GM13977 (cell line): Measurements from ENCODE around the gene RIOK2.
"Not testable (repeated sequence)": the region's sequence is repeated elsewhere in the genome, so short reads cannot be mapped to it uniquely, and the experiment has no call there.

Experiments
- DNase-seq: peaks from one replicate; pipeline ENCODE4 v3.0.0; 2012; ENCODE audit warnings: low spot score
- in situ Hi-C: fragments of 300-500 bp; cut with MboI; formaldehyde crosslinking; loops from one replicate; pipeline ENCODE4 v1.12.0; 2022; ENCODE audit warnings: low sequenced_read_pairs, low pct_unique_long_range_greater_than_20kb, mixed read lengths, inconsistent platforms; ENCODE audit not compliant: unreplicated experiment
- TF ChIP-seq, protein P1 (sequence below): IDR thresholded peaks from 2 replicates; pipeline ENCODE4 v1.5.1; 2012; ENCODE audit warnings: mild to moderate bottlenecking, control low read depth; ENCODE audit not compliant: insufficient read depth; ENCODE audit errors: extremely low read depth, missing control alignments

The RIOK2 gene

GRCh38 chr5:97142521-97143254 lies 40.4 kb downstream of the RIOK2 start, which contains the start of gene LIX1:
TSS of gene LIX1 (minus strand) at chr5:97142611. CDS start at chr5:97142576, 35 bp downstream.
- TF ChIP-seq, protein P1, sequence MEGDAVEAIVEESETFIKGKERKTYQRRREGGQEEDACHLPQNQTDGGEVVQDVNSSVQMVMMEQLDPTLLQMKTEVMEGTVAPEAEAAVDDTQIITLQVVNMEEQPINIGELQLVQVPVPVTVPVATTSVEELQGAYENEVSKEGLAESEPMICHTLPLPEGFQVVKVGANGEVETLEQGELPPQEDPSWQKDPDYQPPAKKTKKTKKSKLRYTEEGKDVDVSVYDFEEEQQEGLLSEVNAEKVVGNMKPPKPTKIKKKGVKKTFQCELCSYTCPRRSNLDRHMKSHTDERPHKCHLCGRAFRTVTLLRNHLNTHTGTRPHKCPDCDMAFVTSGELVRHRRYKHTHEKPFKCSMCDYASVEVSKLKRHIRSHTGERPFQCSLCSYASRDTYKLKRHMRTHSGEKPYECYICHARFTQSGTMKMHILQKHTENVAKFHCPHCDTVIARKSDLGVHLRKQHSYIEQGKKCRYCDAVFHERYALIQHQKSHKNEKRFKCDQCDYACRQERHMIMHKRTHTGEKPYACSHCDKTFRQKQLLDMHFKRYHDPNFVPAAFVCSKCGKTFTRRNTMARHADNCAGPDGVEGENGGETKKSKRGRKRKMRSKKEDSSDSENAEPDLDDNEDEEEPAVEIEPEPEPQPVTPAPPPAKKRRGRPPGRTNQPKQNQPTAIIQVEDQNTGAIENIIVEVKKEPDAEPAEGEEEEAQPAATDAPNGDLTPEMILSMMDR, result peak; percentile 78
- DNase-seq, result peak; percentile 45
- in situ Hi-C loops, result no loop called here

DNA sequence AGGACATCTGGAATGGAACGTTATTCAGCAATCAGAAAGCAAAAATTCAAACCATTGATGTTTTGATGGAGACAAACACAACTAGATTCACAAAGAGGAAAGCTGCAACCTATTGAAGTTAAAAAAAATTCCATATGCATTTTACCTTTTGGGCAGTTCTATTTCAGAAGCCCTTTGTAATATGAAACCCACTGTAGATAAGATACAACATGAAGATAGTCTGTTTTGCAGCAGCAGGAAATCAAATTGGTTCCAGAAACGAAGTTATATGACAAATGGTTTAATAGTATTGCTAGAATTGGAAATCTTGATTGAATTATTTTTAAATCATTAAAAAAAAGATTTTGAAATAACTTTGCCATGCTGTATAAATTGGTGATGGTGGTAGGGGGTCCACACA lies 41.5 kb downstream of the RIOK2 start:
- in situ Hi-C loops, result no loop called here

GRCh38 chr5:97141031-97141430 lies 42.0 kb downstream of the RIOK2 start:
- no peak for DNase-seq
- in situ Hi-C loops, result no loop called here
- TF ChIP-seq, protein P1, result no peak

More for the DNA sequence above, 41.5 kb downstream of the RIOK2 start:
- DNase-seq, result no peak
- TF ChIP-seq, protein P1, result no peak

GRCh38 chr5:97140250-97140649 lies 42.8 kb downstream of the RIOK2 start:
- DNase-seq, in situ Hi-C loops: not testable (repeated sequence)

DNA sequence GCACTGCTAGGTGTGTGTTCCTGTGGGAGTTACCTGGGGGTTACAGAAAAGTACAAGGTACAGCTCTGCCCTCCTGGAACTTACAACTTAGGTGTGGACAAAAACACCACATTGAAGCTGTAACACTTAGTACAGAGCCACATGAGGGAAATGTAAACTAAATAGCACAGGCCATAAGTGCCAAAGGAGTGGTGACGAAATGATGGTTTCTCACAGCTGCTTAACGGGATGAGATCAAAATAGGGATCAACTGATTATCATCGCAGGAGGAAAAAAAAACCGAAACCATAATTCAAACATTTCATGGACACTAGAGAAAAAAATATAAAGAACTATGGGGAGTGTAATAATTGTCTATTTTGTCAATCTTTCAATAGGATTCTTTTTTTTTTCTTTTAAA lies 46.6 kb downstream of the RIOK2 start:
- DNase-seq, result no peak
- TF ChIP-seq, protein P1, result no peak
- in situ Hi-C loops, result no loop called here

DNA sequence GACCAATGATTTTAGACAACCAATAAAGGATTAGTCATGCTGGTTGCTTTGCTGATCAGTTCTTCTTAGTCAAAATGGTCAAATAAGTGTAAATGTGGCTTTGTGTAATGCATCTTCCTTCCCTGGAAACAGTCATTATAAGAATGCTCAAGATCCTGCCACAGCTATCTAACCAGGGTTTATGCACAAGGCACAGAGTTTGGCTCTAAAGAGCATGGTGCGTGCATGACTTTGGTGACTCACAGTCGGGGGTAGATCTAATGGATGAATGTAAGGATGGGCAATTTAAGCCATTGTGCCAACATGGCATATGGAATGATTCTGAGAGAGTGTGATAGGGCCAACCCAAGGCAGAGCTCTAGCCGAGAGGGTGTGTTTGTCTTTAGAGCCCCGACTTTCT lies 47.2 kb downstream of the RIOK2 start:
- in situ Hi-C loops, result no loop called here

GRCh38 chr5:97134634-97135033 lies 48.4 kb downstream of the RIOK2 start:
- DNase-seq, result no peak
- in situ Hi-C loops, result no loop called here
- TF ChIP-seq, protein P1, result no peak

More for the DNA sequence above, 47.2 kb downstream of the RIOK2 start:
- TF ChIP-seq, protein P1, result no peak
- DNase-seq, result no peak
